HCT116 (cell line): Measurements from ENCODE around the gene MLXIPL. TPM values are rescaled to one million over a fixed set of nuclear protein-coding genes. Genes with fewer than 3 reads are reported as not detected.
A peak's percentile ranks its signal among the peaks of the same experiment; 100 is the strongest.

ENCODE experiments used
- ATAC-seq: fragments of 200-7000 bp; cut with Tn5 transposase; 2 replicates; pipeline ENCODE4 v1.9.1; 2020; ENCODE audit warnings: mild to moderate bottlenecking, moderate library complexity
- BruUV-seq: library from RNA; stranded (reverse); fragments of 400-500 nt; replicated peaks from 2 replicates; lab custom pipeline; 2021; lab: Mats Ljungman, UMichigan
- CTCF ChIA-PET: fragments of 300-600 bp; sonication (Branson Sonifier 250); formaldehyde crosslinking; loops from one replicate; lab custom pipeline; 2021; ENCODE audit warnings: antibody characterized with exemption; lab: Charles Lee
- POLR2A ChIA-PET: fragments of 300-600, 350-600 bp; sonication (Branson Sonifier 250); formaldehyde crosslinking; loops from one replicate; lab custom pipeline; 2021; ENCODE audit warnings: antibody characterized with exemption; lab: Charles Lee
- RAD21 ChIA-PET, 2 experiments: fragments of 300-600 bp; sonication (Branson Sonifier 250); formaldehyde crosslinking; loops; one replicate each; lab custom pipeline; 2023; ENCODE audit warnings: low total read pairs in 2 of 2; ENCODE audit not compliant: uncharacterized antibody in 2 of 2, unreplicated experiment in 2 of 2, low non-redundant PET in 1 of 2; lab: Charles Lee
- DNase-seq: peaks from one replicate; pipeline ENCODE4 v3.0.0-alpha.2; 2010; ENCODE audit warnings: low read depth, low spot score
- H2AFZ ChIP-seq: fragments of 200-600 bp; shearing (Covaris generic), sonication (generic); 2 replicates; pipeline ENCODE4 v1.6.1; 2017; ENCODE audit warnings: low read depth, mixed run types, mixed read lengths, antibody characterized with exemption, low read length; ENCODE audit not compliant: poor library complexity, severe bottlenecking
- H3K27ac ChIP-seq: 2 replicates; pipeline ENCODE4 v1.5.1; 2012; ENCODE audit warnings: low read depth, low read length
- H3K27me3 ChIP-seq: fragments of 200-600 bp; sonication (generic); 2 replicates; pipeline ENCODE4 v1.6.1; 2016; ENCODE audit warnings: mixed run types, low read length, mixed read lengths; ENCODE audit not compliant: insufficient read depth
- H3K36me3 ChIP-seq, 2 experiments: fragments of 200-500 bp in 1 of 2; fragments of 200-600 bp in 1 of 2; sonication (Bioruptor generic) in 1 of 2; sonication (generic) in 1 of 2; 2 replicates each; pipeline versions ENCODE4 v1.5.1 to v1.6.1; 2014 to 2016; ENCODE audit warnings: low read length in 2 of 2, inconsistent platforms in 1 of 2, mixed read lengths in 1 of 2, mixed run types in 1 of 2; ENCODE audit not compliant: insufficient read depth in 2 of 2, control insufficient read depth in 1 of 2
- H3K4me1 ChIP-seq, 2 experiments: fragments of 200-600 bp in 1 of 2; sonication (generic) in 1 of 2; 2 replicates each; pipeline versions ENCODE4 v1.5.1 to v1.6.1; 2012 to 2017; ENCODE audit warnings: low read length in 2 of 2, inconsistent platforms in 1 of 2, mild to moderate bottlenecking in 1 of 2, mixed read lengths in 1 of 2, mixed run types in 1 of 2, moderate library complexity in 1 of 2; ENCODE audit not compliant: insufficient read depth in 2 of 2, control insufficient read depth in 1 of 2
- H3K4me2 ChIP-seq: fragments of 200-600 bp; sonication (generic); 2 replicates; pipeline ENCODE4 v1.6.1; 2017; ENCODE audit warnings: mixed run types, low read length, mixed read lengths
- H3K4me3 ChIP-seq, 2 experiments: fragments of 200-600 bp in 1 of 2; sonication (generic) in 1 of 2; replicated peaks in 1 of 2; 2 replicates each; pipeline ENCODE4 v1.5.1; 2011 to 2016; ENCODE audit warnings: low read length in 2 of 2, control low read depth in 1 of 2, low read depth in 1 of 2, mild to moderate bottlenecking in 1 of 2, mixed read lengths in 1 of 2, mixed run types in 1 of 2
- H3K79me2 ChIP-seq: fragments of 200-600 bp; sonication (generic); 2 replicates; pipeline ENCODE4 v1.6.1; 2017; ENCODE audit warnings: mild to moderate bottlenecking, mixed run types, low read length, moderate library complexity, mixed read lengths; ENCODE audit not compliant: insufficient read depth
- H3K9ac ChIP-seq: fragments of 200-600 bp; sonication (generic); 2 replicates; pipeline ENCODE4 v1.6.1; 2016; ENCODE audit warnings: low read length, mixed read lengths
- H3K9me2 ChIP-seq: fragments of 200-600 bp; sonication (generic), shearing (Covaris generic); 2 replicates; pipeline ENCODE4 v1.6.1; 2017; ENCODE audit warnings: mixed run types, mild to moderate bottlenecking, moderate library complexity; ENCODE audit not compliant: insufficient read depth
- H3K9me3 ChIP-seq, 2 experiments: fragments of 200-500 bp in 1 of 2; fragments of 200-600 bp in 1 of 2; sonication (Bioruptor generic) in 1 of 2; sonication (generic) in 1 of 2; 2 replicates each; pipeline ENCODE4 v1.6.1; 2014 to 2017; ENCODE audit warnings: low read length in 2 of 2, mixed read lengths in 2 of 2, inconsistent platforms in 1 of 2, low read depth in 1 of 2, mild to moderate bottlenecking in 1 of 2, mixed run types in 1 of 2, moderate library complexity in 1 of 2; ENCODE audit not compliant: control insufficient read depth in 1 of 2, insufficient read depth in 1 of 2
- H4K20me1 ChIP-seq: fragments of 200-600 bp; sonication (generic), shearing (Covaris generic); 2 replicates; pipeline ENCODE4 v1.6.1; 2017; ENCODE audit warnings: mixed run types, mild to moderate bottlenecking, moderate library complexity; ENCODE audit not compliant: insufficient read depth
- CEBPB ChIP-seq: IDR thresholded peaks from 2 replicates; pipeline ENCODE4 v1.6.1; 2012; ENCODE audit warnings: low read depth
- EGR1 ChIP-seq: IDR thresholded peaks from 2 replicates; pipeline ENCODE4 v1.6.1; 2012; ENCODE audit warnings: low read depth
- ELF1 ChIP-seq: IDR thresholded peaks from 2 replicates; pipeline ENCODE4 v1.6.1; 2012; ENCODE audit warnings: low read depth, borderline replicate concordance
- FOSL1 ChIP-seq: IDR thresholded peaks from 2 replicates; pipeline ENCODE4 v1.6.1; 2012; ENCODE audit warnings: low read depth
- JUND ChIP-seq: IDR thresholded peaks from 2 replicates; pipeline ENCODE4 v1.6.1; 2012
- POLR2A ChIP-seq: IDR thresholded peaks from 2 replicates; pipeline ENCODE4 v1.7.0; 2011; ENCODE audit warnings: borderline replicate concordance; ENCODE audit not compliant: insufficient read depth, insufficient read length; ENCODE audit errors: extremely low read depth
- POLR2AphosphoS5 ChIP-seq: IDR thresholded peaks from 2 replicates; pipeline ENCODE4 v1.6.1; 2011; ENCODE audit warnings: mild to moderate bottlenecking, low read depth, low read length, moderate library complexity
- SRF ChIP-seq: IDR thresholded peaks from 2 replicates; pipeline ENCODE4 v1.6.1; 2012; ENCODE audit warnings: low read depth
- TCF7L2 ChIP-seq: IDR thresholded peaks from 2 replicates; pipeline ENCODE4 v1.7.0; 2011; ENCODE audit warnings: borderline replicate concordance, inconsistent platforms; ENCODE audit not compliant: insufficient read depth, insufficient read length; ENCODE audit errors: extremely low read depth
- YY1 ChIP-seq: IDR thresholded peaks from 2 replicates; pipeline ENCODE4 v1.6.1; 2011; ENCODE audit warnings: low read length, low read depth, moderate library complexity, mild to moderate bottlenecking; ENCODE audit not compliant: insufficient replicate concordance; ENCODE audit errors: extremely low read depth
- ZFX ChIP-seq: fragments of 450-650 bp; IDR thresholded peaks from 2 replicates; pipeline ENCODE4 v1.6.1; 2017
- intact Hi-C: fragments of 100-400 bp; cut with micrococcal nuclease; formaldehyde crosslinking; loops from 2 replicates; pipeline ENCODE4 v1.10.0; 2022
- total RNA-seq: library from RNA; stranded (reverse); gene quantifications from one replicate; pipeline ENCODE4 v1.2.1, GENCODE V29; 2021; ENCODE audit not compliant: unreplicated experiment
- TF ChIP-seq, protein P1 (sequence below): IDR thresholded peaks from 2 replicates; pipeline ENCODE4 v1.6.1; 2011; ENCODE audit warnings: mild to moderate bottlenecking, low read length, moderate library complexity; ENCODE audit not compliant: insufficient replicate concordance; ENCODE audit errors: extremely low read depth

Gene MLXIPL
- total RNA-seq, 1 experiment from 2014 or later = 79.4 TPM

DNA sequence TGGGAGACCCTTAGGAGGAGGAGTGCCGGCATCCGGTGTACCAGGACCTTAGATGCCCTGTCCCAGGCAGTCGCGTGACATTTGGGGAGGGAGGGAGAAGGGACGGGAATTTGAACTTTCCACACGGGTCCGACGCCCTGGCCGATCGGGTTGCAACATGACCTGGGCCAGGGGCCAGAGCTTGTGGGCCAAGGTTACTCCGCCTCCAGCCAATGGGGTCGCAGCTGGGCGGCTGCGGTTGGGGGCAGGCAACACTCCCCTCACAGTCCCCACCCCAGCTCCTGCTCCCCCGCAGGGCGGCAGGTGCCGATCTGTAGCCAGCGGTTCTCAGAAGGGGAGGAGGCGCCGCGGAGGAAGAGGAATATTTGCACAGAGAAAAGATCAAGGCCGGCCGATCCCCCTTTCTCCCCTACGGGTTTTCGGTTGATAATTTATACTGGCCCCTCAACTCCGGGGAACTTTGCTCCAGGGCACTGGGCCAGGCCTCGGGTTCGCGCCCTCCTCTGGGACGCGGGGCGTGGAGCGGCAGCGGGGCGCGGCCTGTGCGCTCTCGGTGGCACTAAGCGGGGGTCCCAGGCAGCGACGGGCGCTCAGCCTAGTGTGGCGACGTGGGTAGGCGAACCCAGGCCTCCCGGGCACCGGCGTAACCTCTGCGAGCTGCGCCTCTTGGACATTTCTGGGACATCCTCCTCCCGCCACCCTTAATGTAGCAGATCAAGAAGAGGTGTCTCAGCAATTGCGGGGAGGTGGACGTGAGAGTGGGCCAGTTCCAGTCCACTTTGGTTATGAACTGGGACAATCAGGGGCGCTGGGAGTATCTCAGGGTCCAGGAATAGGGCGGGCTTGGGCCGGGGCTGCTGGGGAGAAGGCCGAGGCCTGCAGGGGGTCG, 1.2 kb downstream of the MLXIPL start:
- Histone ChIP-seq H3K4me3 (peak overlapping the region; percentile 77 to 91), H4K20me1 (no peaks in the 10 kb centered on the region), H2AFZ (no peak overlapping the region), H3K36me3 (no peaks in the 10 kb centered on the region), H3K4me2 (peak overlapping the region; percentile 99), H3K9me2 (no peaks in the 10 kb centered on the region), H3K27me3 (no peaks in the 10 kb centered on the region), H3K27ac (peak overlapping the region; percentile 92), H3K9ac (peak overlapping the region; percentile 87), H3K4me1 (peaks cover 22 to 41% of the 10 kb centered on the region in 2 experiments), H3K9me3 (no peaks in the 10 kb centered on the region), H3K79me2 (peaks cover 16% of the 10 kb centered on the region; the same call in 1 of the 2 replicates)
- intact Hi-C loops = loop anchor here (10.0 kb wide), 1 partner anchor 232 kb away; no protein-coding TSS in a partner anchor
- DNase-seq (no peak), ATAC-seq (peak; percentile 26)
- ChIA-PET RAD21 (interaction anchor here in 1 of 2 experiments (1.4 kb wide), 1 partner anchor 13 kb away, joined by 4 read pairs; no protein-coding TSS in a partner anchor), CTCF (interaction anchor here (1.5 to 1.6 kb wide), 2 partner anchors 42 to 102 kb away, joined by 4 read pairs; no protein-coding TSS in a partner anchor), POLR2A (interaction anchor here (1.4 to 2.5 kb wide), 2 partner anchors 13 to 23 kb away, joined by 4 to 16 read pairs; no protein-coding TSS in a partner anchor)
- TSS peak; percentile 61 for BruUV-seq
- no peak for TF ChIP-seq ELF1
- TF ChIP-seq YY1 = no peak
- TF ChIP-seq TCF7L2 = peak; percentile 75
- TF ChIP-seq POLR2AphosphoS5 = peak; percentile 32

DNA sequence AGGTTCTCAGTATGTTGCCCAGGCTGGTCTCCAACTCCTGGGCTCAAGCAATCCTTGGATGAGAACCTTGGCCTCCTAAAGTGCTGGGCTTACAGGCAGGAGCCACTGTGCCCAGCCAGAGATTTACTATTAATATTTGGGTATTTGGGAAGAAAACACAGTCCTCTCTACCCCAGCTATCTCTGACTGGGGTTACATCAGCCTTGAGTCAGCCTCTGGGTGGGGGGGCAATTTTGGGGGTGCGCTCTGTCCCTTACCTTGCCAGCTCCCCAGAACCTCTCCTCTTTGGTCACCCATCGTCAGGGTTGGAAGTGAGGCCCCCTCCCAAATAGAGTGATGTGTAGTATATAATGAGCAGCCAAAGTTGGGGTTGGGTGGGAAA, 1.8 kb downstream of the MLXIPL start:
- peaks cover 16% of the 10 kb centered on the region; the same call in 1 of the 2 replicates for H3K79me2 ChIP-seq
- no peaks in the 10 kb centered on the region for H3K9me2 ChIP-seq
- ATAC-seq = no peak
- no peak overlapping the region for H2AFZ ChIP-seq
- no peaks in the 10 kb centered on the region for H3K36me3 ChIP-seq
- H3K4me3 ChIP-seq = peak overlapping the region; percentile 77 to 91
- H3K27ac ChIP-seq = no peak overlapping the region; the same call in 1 of the 2 replicates
- ChIA-PET CTCF (interaction anchor here (0.5 to 1.6 kb wide), 4 partner anchors 43 to 119 kb away, joined by 3 to 4 read pairs (median 4); no protein-coding TSS in a partner anchor), POLR2A (interaction anchor here (0.6 to 2.5 kb wide), 3 partner anchors 14 to 51 kb away, joined by 4 to 16 read pairs (median 4); no protein-coding TSS in a partner anchor)
- H3K4me1 ChIP-seq = peaks cover 22 to 41% of the 10 kb centered on the region in 2 experiments
- H3K9me3 ChIP-seq = no peaks in the 10 kb centered on the region
- intact Hi-C loops = loop anchor here (10.0 kb wide), 1 partner anchor 232 kb away; no protein-coding TSS in a partner anchor
- H3K4me2 ChIP-seq = peak overlapping the region; percentile 99
- no peaks in the 10 kb centered on the region for H4K20me1 ChIP-seq
- H3K27me3 ChIP-seq = no peaks in the 10 kb centered on the region
- peak overlapping the region; percentile 87 for H3K9ac ChIP-seq
- TF ChIP-seq POLR2A (no peak), ZFX (no peak), CEBPB (no peak), FOSL1 (no peak), YY1 (no peak), EGR1 (no peak), SRF (no peak), JUND (no peak), POLR2AphosphoS5 (no peak)
- TF ChIP-seq, protein P1, sequence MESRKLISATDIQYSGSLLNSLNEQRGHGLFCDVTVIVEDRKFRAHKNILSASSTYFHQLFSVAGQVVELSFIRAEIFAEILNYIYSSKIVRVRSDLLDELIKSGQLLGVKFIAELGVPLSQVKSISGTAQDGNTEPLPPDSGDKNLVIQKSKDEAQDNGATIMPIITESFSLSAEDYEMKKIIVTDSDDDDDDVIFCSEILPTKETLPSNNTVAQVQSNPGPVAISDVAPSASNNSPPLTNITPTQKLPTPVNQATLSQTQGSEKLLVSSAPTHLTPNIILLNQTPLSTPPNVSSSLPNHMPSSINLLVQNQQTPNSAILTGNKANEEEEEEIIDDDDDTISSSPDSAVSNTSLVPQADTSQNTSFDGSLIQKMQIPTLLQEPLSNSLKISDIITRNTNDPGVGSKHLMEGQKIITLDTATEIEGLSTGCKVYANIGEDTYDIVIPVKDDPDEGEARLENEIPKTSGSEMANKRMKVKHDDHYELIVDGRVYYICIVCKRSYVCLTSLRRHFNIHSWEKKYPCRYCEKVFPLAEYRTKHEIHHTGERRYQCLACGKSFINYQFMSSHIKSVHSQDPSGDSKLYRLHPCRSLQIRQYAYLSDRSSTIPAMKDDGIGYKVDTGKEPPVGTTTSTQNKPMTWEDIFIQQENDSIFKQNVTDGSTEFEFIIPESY = no peak
- TF ChIP-seq, all 23 proteins: peak for 0
- RAD21 ChIA-PET = interaction anchor here in 1 of 2 experiments (0.7 kb wide), 1 partner anchor 15 kb away, joined by 5 read pairs; no protein-coding TSS in a partner anchor
- DNase-seq = no peak
- no TSS peak for BruUV-seq
